ENCODE data around the gene TBCEL.

TBCEL gene

DNA sequence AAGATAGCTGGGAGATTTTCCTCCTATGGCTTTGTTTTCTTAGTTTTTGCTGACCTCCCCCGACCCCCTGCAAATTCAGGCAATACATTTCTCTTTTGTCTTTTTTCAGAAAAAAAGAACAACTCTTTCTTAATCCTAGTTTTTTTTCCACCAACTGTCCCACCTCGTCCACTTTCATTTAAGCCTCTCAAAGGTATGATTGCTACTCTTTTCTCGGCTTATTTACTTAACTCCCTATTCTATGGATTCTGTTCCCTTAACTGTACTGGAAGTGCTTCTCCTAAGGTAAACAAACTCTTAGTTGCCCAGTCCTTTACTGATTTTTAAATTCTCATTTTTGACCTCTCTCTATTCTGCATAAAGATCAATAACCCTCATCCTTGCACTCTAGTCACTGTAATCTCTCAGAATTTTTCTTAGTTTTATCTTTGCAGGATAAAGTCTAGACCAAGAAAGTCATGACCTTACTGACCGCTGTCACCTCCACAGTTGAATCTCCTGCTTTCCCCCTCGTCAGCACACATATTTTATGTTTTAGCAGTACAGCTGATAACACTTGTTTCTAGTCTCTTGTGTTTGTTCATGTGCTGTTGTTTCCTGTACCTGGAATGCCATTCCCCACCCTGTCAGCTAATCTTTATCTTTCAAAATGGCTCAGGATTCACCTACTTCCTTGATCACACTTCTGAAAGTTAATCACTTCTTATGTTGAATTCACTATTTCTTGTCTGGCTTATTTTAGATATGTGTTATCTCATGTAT lies 14.9 kb downstream of the TBCEL start:
- TF ChIP-seq, protein P1, sequence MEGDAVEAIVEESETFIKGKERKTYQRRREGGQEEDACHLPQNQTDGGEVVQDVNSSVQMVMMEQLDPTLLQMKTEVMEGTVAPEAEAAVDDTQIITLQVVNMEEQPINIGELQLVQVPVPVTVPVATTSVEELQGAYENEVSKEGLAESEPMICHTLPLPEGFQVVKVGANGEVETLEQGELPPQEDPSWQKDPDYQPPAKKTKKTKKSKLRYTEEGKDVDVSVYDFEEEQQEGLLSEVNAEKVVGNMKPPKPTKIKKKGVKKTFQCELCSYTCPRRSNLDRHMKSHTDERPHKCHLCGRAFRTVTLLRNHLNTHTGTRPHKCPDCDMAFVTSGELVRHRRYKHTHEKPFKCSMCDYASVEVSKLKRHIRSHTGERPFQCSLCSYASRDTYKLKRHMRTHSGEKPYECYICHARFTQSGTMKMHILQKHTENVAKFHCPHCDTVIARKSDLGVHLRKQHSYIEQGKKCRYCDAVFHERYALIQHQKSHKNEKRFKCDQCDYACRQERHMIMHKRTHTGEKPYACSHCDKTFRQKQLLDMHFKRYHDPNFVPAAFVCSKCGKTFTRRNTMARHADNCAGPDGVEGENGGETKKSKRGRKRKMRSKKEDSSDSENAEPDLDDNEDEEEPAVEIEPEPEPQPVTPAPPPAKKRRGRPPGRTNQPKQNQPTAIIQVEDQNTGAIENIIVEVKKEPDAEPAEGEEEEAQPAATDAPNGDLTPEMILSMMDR (IDR thresholded peaks at IDR 0.05; ENCODE audit: low read depth, low read length) = no peak
- TF ChIP-seq EZH2phosphoT487 (IDR thresholded peaks at IDR 0.05; ENCODE audit: low read depth) = no peak

DNA sequence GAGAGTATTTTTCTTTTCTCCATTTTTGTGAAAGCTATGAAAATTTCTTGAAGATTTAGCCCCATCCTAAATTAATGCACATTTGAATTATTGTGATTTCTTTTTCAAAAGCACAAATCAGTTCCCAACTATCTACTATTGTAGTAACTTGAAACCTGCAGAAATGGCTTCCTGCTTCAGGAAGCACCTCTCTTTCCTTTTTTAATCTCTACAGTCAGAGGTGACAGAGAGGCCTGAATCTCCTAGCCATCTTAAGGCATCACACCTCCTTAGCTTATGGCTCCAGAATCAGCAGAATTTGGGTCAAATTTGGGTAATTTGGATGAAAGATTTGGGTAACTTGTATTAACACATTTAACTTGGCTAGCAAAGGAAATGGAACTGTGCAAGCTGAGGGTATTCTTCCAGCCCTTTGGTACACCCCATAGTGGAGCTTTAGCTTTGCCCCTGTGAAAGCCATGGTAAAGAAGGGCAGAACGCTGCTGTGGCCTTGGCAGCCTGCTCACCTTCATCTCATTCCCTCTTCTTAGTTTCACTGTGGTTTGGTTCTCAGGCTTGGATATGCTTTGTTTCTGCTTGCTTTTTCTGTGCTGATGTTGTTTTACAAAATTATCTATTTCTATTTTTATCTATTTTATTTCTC lies 16.2 kb downstream of the TBCEL start:
- H2AFZ ChIP-seq (ENCODE audit: low read depth, low read length) = no peak overlapping the region
- H3K4me1 ChIP-seq (ENCODE audit: low read length) = peaks cover 10% of the 10 kb centered on the region
- no peaks in the 10 kb centered on the region for H3K9me3 ChIP-seq (ENCODE audit: insufficient read depth, low read length)
- TF ChIP-seq EZH2phosphoT487 (IDR thresholded peaks at IDR 0.05; ENCODE audit: low read depth) = no peak
- TF ChIP-seq, protein P1 (IDR thresholded peaks at IDR 0.05; ENCODE audit: low read depth, low read length) = no peak
- no peak overlapping the region for H3K4me2 ChIP-seq (ENCODE audit: low read length)
- H4K20me1 ChIP-seq (ENCODE audit: insufficient read depth, low read length) = peaks cover 5% of the 10 kb centered on the region; the same call in 1 of the 2 replicates
- H3K9ac ChIP-seq (ENCODE audit: low read length) = no peak overlapping the region
- H3K27ac ChIP-seq (ENCODE audit: low read length) = no peak overlapping the region
- H3K79me2 ChIP-seq (ENCODE audit: low read length) = peaks cover 5% of the 10 kb centered on the region; the same call in 1 of the 2 replicates
- H3K36me3 ChIP-seq (replicated peaks; ENCODE audit: low read depth, low read length) = no peaks in the 10 kb centered on the region
- H3K4me3 ChIP-seq (ENCODE audit: low read length) = no peak overlapping the region
- no peaks in the 10 kb centered on the region for H3K27me3 ChIP-seq (ENCODE audit: low read depth, low read length)

More for the DNA sequence above, 14.9 kb downstream of the TBCEL start:
- peaks cover 6% of the 10 kb centered on the region; the same call in 1 of the 2 replicates for H3K79me2 ChIP-seq (ENCODE audit: low read length)
- no peaks in the 10 kb centered on the region for H3K27me3 ChIP-seq (ENCODE audit: low read depth, low read length)
- no peaks in the 10 kb centered on the region for H3K36me3 ChIP-seq (replicated peaks; ENCODE audit: low read depth, low read length)
- no peak overlapping the region for H3K4me2 ChIP-seq (ENCODE audit: low read length)
- H4K20me1 ChIP-seq (ENCODE audit: insufficient read depth, low read length) = 0 out of 2 replicates have a peak, but pooled peaks cover 3% of the 10 kb centered on the region
- H3K4me3 ChIP-seq (ENCODE audit: low read length) = no peak overlapping the region
- H3K4me1 ChIP-seq (ENCODE audit: low read length) = peaks cover 10% of the 10 kb centered on the region
- no peak overlapping the region for H3K9ac ChIP-seq (ENCODE audit: low read length)
- no peaks in the 10 kb centered on the region for H3K9me3 ChIP-seq (ENCODE audit: insufficient read depth, low read length)
- H3K27ac ChIP-seq (ENCODE audit: low read length) = no peak overlapping the region
- no peak overlapping the region for H2AFZ ChIP-seq (ENCODE audit: low read depth, low read length)

DNA sequence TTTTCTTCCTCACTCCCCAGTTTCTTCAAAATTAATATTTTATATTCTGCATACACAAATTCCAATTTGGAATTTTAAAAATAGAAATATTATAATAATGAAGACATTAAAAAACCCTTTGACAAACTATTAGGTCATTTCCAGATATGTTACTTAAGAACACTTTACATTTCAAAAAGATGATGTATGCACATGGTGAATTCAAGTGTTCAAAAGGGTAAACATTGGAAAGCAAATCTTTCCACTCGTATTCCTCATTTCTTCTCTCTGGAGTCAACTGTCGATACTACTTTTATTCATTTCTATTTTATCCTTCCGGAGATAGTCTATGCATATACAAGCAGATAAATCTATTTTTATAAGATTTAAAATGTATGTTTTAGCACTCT lies 16.7 kb downstream of the TBCEL start:
- no peak overlapping the region for H3K27ac ChIP-seq (ENCODE audit: low read length)
- H3K4me3 ChIP-seq (ENCODE audit: low read length) = no peak overlapping the region
- TF ChIP-seq EZH2phosphoT487 (IDR thresholded peaks at IDR 0.05; ENCODE audit: low read depth) = no peak
- TF ChIP-seq, protein P1 (IDR thresholded peaks at IDR 0.05; ENCODE audit: low read depth, low read length) = no peak

DNA sequence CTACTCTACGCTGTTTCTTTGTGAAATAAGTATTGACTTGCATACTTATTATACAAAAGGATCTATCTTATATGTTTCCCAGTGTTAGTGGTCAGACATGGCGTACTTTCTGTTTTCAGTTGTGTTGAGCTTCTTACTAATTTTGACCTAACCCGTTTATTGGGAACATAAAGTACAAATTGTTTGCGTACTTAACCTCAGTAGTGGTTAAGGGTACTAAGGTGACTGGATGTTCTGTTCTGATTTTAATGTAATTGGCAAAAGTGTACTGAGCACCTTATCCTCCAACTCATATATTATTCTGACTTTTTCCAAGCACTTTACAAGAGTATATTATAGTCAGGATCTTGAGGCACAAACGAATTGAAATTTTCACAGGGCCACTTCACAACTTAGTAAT lies 17.2 kb downstream of the TBCEL start:
- Histone ChIP-seq H3K4me1 (ENCODE audit: low read length) (peaks cover under 1% of the 10 kb centered on the region; the same call in 1 of the 2 replicates), H3K27me3 (ENCODE audit: low read depth, low read length) (no peaks in the 10 kb centered on the region), H2AFZ (ENCODE audit: low read depth, low read length) (no peak overlapping the region), H3K9me3 (ENCODE audit: insufficient read depth, low read length) (no peaks in the 10 kb centered on the region), H3K4me2 (ENCODE audit: low read length) (no peak overlapping the region), H4K20me1 (ENCODE audit: insufficient read depth, low read length) (peaks cover 5% of the 10 kb centered on the region; the same call in 1 of the 2 replicates), H3K4me3 (ENCODE audit: low read length) (no peak overlapping the region), H3K36me3 (replicated peaks; ENCODE audit: low read depth, low read length) (no peaks in the 10 kb centered on the region), H3K27ac (ENCODE audit: low read length) (no peak overlapping the region), H3K79me2 (ENCODE audit: low read length) (no peaks in the 10 kb centered on the region), H3K9ac (ENCODE audit: low read length) (no peak overlapping the region)
- no peak for TF ChIP-seq EZH2phosphoT487 (IDR thresholded peaks at IDR 0.05; ENCODE audit: low read depth)
- TF ChIP-seq, protein P1 (IDR thresholded peaks at IDR 0.05; ENCODE audit: low read depth, low read length) = no peak

More for the DNA sequence above, 16.7 kb downstream of the TBCEL start:
- Histone ChIP-seq H3K9me3 (ENCODE audit: insufficient read depth, low read length) (no peaks in the 10 kb centered on the region), H3K9ac (ENCODE audit: low read length) (no peak overlapping the region), H2AFZ (ENCODE audit: low read depth, low read length) (no peak overlapping the region), H3K4me2 (ENCODE audit: low read length) (no peak overlapping the region), H3K79me2 (ENCODE audit: low read length) (no peaks in the 10 kb centered on the region; the same call in 1 of the 2 replicates), H3K27me3 (ENCODE audit: low read depth, low read length) (no peaks in the 10 kb centered on the region), H3K4me1 (ENCODE audit: low read length) (peaks cover 5% of the 10 kb centered on the region), H3K36me3 (replicated peaks; ENCODE audit: low read depth, low read length) (no peaks in the 10 kb centered on the region), H4K20me1 (ENCODE audit: insufficient read depth, low read length) (peaks cover 7% of the 10 kb centered on the region; the same call in 1 of the 2 replicates)

Measured in OCI-LY3 (cell line).